ENCODE data around the gene NDUFA11. TPM values are rescaled to one million over a fixed set of nuclear protein-coding genes. Genes with fewer than 3 reads are reported as not detected.
A peak's percentile ranks its signal among the peaks of the same experiment; 100 is the strongest.

NDUFA11 gene
- total and polyA plus RNA-seq, 2 of the 13 experiments (the other 11 are each of a cell fraction or from before 2014, with no cell fraction given): 286 to 378 TPM

GRCh38 chr19:5903624-5904351 lies at the start of gene NDUFA11 (continued):
- peak; percentile 65 for TF ChIP-seq ZBTB2 (CRISPR knock-in tag; IDR thresholded peaks at IDR 0.05; ENCODE audit: low read depth)
- TF ChIP-seq MTA1 (CRISPR knock-in tag; IDR thresholded peaks at IDR 0.05; ENCODE audit: borderline replicate concordance): peak; percentile 78
- no peak for TF ChIP-seq SMYD3 (CRISPR knock-in tag; IDR thresholded peaks at IDR 0.05)
- peak; percentile 86 for TF ChIP-seq TFDP2 (CRISPR knock-in tag; IDR thresholded peaks at IDR 0.05)
- peak; percentile 66; the same call in 1 of the 2 replicates for TF ChIP-seq JUND (CRISPR knock-in tag; IDR thresholded peaks at IDR 0.05)
- TF ChIP-seq IRF1 (CRISPR knock-in tag; IDR thresholded peaks at IDR 0.05; ENCODE audit: low read depth): no peak
- no peak for TF ChIP-seq NFIC (IDR thresholded peaks at IDR 0.05; ENCODE audit: low read length)
- TF ChIP-seq SMAD1 (CRISPR knock-in tag; IDR thresholded peaks at IDR 0.05; ENCODE audit: borderline replicate concordance, low read depth): no peak; the same call in none of the 2 replicates
- TF ChIP-seq CBX2 (IDR thresholded peaks at IDR 0.05; ENCODE audit: low read depth, low read length): no peak
- no peak for TF ChIP-seq CBX2 (CRISPR knock-in tag; IDR thresholded peaks at IDR 0.05; ENCODE audit: low read depth)
- TF ChIP-seq RXRB (CRISPR knock-in tag; IDR thresholded peaks at IDR 0.05; ENCODE audit: borderline replicate concordance): peak; percentile 72
- TF ChIP-seq ZNF543 (CRISPR knock-in tag; IDR thresholded peaks at IDR 0.05): peak; percentile 72; the same call in 1 of the 2 replicates
- TF ChIP-seq ZNF878 (CRISPR knock-in tag; IDR thresholded peaks at IDR 0.05): peak; percentile 36; the same call in 1 of the 2 replicates
- TF ChIP-seq ZNF709 (CRISPR knock-in tag; IDR thresholded peaks at IDR 0.05): peak; percentile 87
- TF ChIP-seq PBX2 (CRISPR knock-in tag; IDR thresholded peaks at IDR 0.05): no peak
- no peak for TF ChIP-seq ZNF672 (CRISPR knock-in tag; IDR thresholded peaks at IDR 0.05)
- TF ChIP-seq ETV5 (CRISPR knock-in tag; IDR thresholded peaks at IDR 0.05; ENCODE audit: borderline replicate concordance): no peak; the same call in 1 of the 2 replicates
- TF ChIP-seq AGO1 (IDR thresholded peaks at IDR 0.05; ENCODE audit: low read depth, low read length, poor library complexity, severe bottlenecking): no peak
- no peak for TF ChIP-seq HOXD1 (CRISPR knock-in tag; IDR thresholded peaks at IDR 0.05)
- TF ChIP-seq ZNF570 (CRISPR knock-in tag; IDR thresholded peaks at IDR 0.05; ENCODE audit: borderline replicate concordance): no peak
- TF ChIP-seq ZNF7 (CRISPR knock-in tag; IDR thresholded peaks at IDR 0.05): no peak
- no peak for TF ChIP-seq ISX (CRISPR knock-in tag; conservative IDR thresholded peaks at IDR 0.05)
- TF ChIP-seq HNRNPUL1 (IDR thresholded peaks at IDR 0.05; ENCODE audit: low read depth, low read length): no peak
- TF ChIP-seq DMTF1 (CRISPR knock-in tag; IDR thresholded peaks at IDR 0.05): no peak
